GM12873 (cell line): ENCODE measurements around the gene SMARCD1.
A peak's percentile ranks its signal among the peaks of the same experiment; 100 is the strongest.

Experiments used
- TF ChIP-seq, protein P1 (sequence below): IDR thresholded peaks from 2 replicates; pipeline ENCODE4 v1.5.1; 2012; ENCODE audit warnings: low read depth, mild to moderate bottlenecking, moderate library complexity, low read length, control low read depth; ENCODE audit not compliant: insufficient read depth; ENCODE audit errors: missing control alignments

Gene SMARCD1

GRCh38 chr12:50107416-50108268, 22.5 kb downstream of the SMARCD1 start:
- TF ChIP-seq, protein P1, sequence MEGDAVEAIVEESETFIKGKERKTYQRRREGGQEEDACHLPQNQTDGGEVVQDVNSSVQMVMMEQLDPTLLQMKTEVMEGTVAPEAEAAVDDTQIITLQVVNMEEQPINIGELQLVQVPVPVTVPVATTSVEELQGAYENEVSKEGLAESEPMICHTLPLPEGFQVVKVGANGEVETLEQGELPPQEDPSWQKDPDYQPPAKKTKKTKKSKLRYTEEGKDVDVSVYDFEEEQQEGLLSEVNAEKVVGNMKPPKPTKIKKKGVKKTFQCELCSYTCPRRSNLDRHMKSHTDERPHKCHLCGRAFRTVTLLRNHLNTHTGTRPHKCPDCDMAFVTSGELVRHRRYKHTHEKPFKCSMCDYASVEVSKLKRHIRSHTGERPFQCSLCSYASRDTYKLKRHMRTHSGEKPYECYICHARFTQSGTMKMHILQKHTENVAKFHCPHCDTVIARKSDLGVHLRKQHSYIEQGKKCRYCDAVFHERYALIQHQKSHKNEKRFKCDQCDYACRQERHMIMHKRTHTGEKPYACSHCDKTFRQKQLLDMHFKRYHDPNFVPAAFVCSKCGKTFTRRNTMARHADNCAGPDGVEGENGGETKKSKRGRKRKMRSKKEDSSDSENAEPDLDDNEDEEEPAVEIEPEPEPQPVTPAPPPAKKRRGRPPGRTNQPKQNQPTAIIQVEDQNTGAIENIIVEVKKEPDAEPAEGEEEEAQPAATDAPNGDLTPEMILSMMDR, result no peak

- TF ChIP-seq, protein P1, result no peak
Measured at GRCh38 chr12:50109319-50109718, 24.2 kb downstream of the SMARCD1 start.

DNA sequence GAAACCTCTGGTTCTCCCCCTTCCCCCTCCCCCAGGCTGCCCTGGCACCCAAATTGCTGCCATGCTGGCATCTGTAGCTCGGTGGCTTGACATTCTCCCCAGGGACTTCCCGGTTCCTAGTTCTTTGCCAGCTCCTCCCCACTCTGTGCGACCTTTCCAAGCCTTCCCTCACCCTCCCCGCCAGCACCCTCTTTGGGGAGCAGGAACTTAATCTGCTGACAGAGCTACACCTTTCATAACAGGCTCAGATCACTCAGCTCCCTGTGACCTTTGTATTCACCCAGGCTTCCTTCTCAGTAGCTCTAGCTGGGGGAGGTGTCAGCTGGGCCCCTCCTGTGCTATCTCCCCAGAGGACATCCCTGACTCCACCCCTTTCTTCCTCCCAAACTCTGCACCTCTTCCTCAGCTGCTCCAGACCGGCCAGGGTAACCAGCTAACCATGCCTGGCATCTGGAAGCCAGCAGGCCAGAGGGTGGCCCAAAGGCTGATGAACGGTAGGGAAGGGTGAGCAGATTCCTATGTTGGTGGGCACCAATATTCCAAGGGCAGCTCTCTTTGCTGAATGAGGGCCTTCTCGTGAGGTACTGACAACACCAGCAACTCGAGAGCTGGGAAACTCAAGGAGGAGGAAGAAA, 25.1 kb downstream of the SMARCD1 start:
- TF ChIP-seq, protein P1, result no peak

DNA sequence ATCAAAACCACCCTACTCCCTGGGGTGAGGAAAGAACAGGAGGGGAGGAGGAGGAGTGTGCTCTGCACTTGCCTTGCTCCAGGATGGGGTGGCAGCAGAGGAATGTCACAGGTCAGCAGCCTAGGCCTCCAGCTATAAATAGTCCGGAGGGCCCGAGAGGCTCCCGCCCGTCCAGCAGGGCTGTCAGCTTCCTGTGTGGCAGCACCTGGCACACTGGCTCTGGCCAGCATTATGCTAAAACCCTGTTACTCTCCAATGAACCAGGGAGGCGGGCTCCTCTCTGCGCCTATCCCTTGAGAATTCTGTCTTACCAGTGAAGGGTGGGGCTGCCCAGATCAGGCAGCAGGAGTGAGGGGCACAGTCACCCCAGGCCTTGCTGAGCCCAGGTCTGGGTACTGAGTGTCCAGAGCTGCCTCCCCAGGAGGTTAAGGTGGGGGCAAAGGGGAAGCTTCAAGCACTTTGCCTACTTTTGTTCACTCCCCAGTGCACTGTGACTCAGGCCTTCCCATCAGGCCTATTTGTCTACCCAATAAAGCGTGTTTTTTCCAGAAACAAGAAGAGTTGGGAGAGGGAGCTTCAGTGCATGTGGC, 25.7 kb downstream of the SMARCD1 start:
- TF ChIP-seq, protein P1, result peak; percentile 14

GRCh38 chr12:50111395-50111692, 26.2 kb downstream of the SMARCD1 start:
- TF ChIP-seq, protein P1, result no peak

DNA sequence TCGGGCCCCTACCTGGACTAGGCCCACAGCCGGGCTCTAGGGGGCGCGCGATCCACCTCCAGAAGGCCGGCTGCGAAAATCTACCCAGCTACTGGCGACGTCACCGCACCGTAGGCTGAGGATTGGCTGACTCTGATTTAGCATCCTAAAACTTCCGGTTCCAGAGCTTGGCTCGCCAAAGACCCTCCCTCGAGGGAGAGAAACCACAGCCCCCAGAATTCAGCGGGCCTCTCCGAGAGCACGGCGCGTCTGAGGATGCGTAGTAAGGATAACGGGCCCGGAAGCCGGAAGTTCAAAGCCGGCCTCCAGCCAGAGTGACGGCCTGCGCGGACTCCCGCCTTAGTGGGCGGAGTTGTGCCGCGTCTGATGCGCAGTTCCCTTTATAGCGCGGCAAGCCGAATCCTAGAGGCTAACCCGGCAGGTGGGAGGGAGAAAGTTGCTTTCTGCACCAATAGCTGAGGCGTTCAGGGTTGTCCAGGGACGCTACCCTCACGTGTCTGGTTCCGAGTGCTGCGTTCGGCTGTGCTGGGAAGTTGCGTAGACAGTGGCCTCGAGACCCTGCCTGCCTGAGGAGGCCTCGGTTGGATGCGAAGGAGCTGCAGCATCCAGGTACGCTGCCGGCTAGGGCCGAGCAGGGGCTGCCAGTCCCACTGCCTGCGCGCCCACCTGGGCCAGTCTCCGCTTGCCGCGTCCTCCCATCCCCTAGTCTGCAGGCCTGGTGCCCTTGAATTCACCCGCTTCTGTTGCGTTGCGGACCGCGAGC, 26.7 kb downstream of the SMARCD1 start, which contains the start of gene COX14:
Gene COX14, plus strand, starts transcription at position 544 of the 763 bp plus-strand sequence. CDS start 7,808 bp downstream, outside the sequence.
- TF ChIP-seq, protein P1, result peak; percentile 93
